OCI-LY1 (cell line): ENCODE measurements around the gene NXPH4.

Experiments
- CTCF ChIP-seq: fragments of 200-600 bp; sonication (generic), shearing (Covaris generic); IDR thresholded peaks from 2 replicates; pipeline ENCODE4 v1.5.1; 2017; ENCODE audit warnings: mild to moderate bottlenecking, antibody characterized with exemption, low read length, moderate library complexity, mixed read lengths
- EZH2 ChIP-seq: fragments of 200-600 bp; sonication (generic), shearing (Covaris generic); IDR thresholded peaks from 2 replicates; pipeline ENCODE4 v1.8.0; 2017; ENCODE audit warnings: borderline replicate concordance, mixed run types, mild to moderate bottlenecking, antibody characterized with exemption, low read length, moderate library complexity, mixed read lengths

GRCh38 chr12:57247041-57247440 is 30.4 kb downstream of the NXPH4 start:
- TF ChIP-seq CTCF (no peak), EZH2 (no peak)
